ENCODE results near the gene CCL2. TPM values are rescaled to one million over a fixed set of nuclear protein-coding genes. Genes with fewer than 3 reads are reported as not detected.

CCL2 gene
- total RNA-seq, 1 donor from 2014 or later, result 7.0 TPM

DNA sequence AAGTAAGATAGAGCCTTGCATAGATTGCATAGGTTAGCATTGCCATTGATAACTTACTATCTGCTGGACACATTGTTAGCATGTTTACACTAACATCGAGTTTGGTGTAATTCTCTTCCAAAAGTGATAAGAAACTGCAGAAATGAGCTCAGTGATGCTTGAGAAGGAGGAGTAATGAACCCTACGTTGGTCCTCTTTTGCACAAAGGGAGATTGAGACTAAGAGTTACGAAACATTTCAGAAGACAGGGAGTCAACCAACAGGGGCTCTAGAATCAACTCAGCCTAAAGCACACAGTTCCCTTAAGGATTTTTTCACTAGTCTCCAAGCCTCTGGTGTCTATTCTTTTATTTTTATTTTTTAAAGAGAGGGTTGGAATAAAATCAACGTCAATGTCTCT lies 21.7 kb downstream of the CCL2 start:
- no peaks in the 10 kb centered on the region for H3K27me3 ChIP-seq
- no peak for DNase-seq (ENCODE audit: low spot score)
- no peak overlapping the region for H3K4me3 ChIP-seq
- H3K36me3 ChIP-seq, result no peaks in the 10 kb centered on the region
- no peaks in the 10 kb centered on the region for H3K27me3 Mint-ChIP-seq (ENCODE audit: insufficient read depth, low read depth)
- H3K4me2 ChIP-seq, result no peak overlapping the region
- H3K4me1 Mint-ChIP-seq, result no peaks in the 10 kb centered on the region
- no peak overlapping the region for H3K4me3 Mint-ChIP-seq
- H3K36me3 Mint-ChIP-seq, result no peaks in the 10 kb centered on the region
- TF ChIP-seq EZH2 (IDR thresholded peaks at IDR 0.05) (no peak), EZH2phosphoT487 (IDR thresholded peaks at IDR 0.05) (no peak)
- TF ChIP-seq, protein P1, sequence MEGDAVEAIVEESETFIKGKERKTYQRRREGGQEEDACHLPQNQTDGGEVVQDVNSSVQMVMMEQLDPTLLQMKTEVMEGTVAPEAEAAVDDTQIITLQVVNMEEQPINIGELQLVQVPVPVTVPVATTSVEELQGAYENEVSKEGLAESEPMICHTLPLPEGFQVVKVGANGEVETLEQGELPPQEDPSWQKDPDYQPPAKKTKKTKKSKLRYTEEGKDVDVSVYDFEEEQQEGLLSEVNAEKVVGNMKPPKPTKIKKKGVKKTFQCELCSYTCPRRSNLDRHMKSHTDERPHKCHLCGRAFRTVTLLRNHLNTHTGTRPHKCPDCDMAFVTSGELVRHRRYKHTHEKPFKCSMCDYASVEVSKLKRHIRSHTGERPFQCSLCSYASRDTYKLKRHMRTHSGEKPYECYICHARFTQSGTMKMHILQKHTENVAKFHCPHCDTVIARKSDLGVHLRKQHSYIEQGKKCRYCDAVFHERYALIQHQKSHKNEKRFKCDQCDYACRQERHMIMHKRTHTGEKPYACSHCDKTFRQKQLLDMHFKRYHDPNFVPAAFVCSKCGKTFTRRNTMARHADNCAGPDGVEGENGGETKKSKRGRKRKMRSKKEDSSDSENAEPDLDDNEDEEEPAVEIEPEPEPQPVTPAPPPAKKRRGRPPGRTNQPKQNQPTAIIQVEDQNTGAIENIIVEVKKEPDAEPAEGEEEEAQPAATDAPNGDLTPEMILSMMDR (IDR thresholded peaks at IDR 0.05), result no peak
- no peak overlapping the region for H2AFZ ChIP-seq (replicated peaks)
- no peaks in the 10 kb centered on the region for H3K79me2 ChIP-seq (ENCODE audit: low read depth)
- no peaks in the 10 kb centered on the region for H3K4me1 ChIP-seq
- peaks cover 3% of the 10 kb centered on the region for H3K9me3 Mint-ChIP-seq
- no peak overlapping the region for H3K27ac Mint-ChIP-seq
- H4K20me1 ChIP-seq (ENCODE audit: low read depth), result no peaks in the 10 kb centered on the region
- no peaks in the 10 kb centered on the region for H3K9me3 ChIP-seq (ENCODE audit: low read depth)
- H3F3A ChIP-seq (ENCODE audit: low read depth), result no peaks in the 10 kb centered on the region
- no peak overlapping the region for H3K27ac ChIP-seq
- no peak overlapping the region for H3K9ac ChIP-seq

DNA sequence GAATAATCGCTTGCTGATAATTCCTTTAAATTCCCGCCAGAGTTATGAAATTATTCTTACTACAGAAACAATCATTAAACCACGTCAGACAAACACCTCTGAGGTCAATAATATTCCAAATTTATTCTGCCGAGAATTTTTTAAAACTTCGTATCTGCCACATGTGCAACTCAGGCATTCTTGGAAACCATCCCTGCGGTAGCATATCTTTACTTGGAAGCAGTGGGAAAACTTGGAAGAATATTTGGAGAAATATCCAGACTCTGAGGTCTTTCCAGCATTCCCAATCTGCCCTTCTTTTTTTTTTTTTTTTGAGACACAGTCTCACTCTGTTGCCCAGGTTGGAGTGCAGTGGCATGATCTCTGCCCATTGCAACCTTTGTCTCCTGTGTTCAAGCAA lies 28.5 kb downstream of the CCL2 start:
- Histone ChIP-seq H4K20me1 (ENCODE audit: low read depth) (no peaks in the 10 kb centered on the region), H3K4me1 (no peaks in the 10 kb centered on the region), H3K9me3 (ENCODE audit: low read depth) (no peaks in the 10 kb centered on the region), H3K79me2 (ENCODE audit: low read depth) (no peaks in the 10 kb centered on the region), H3K27ac (no peak overlapping the region), H2AFZ (replicated peaks) (no peak overlapping the region), H3K4me3 (no peak overlapping the region), H3F3A (ENCODE audit: low read depth) (no peaks in the 10 kb centered on the region), H3K27me3 (no peaks in the 10 kb centered on the region), H3K36me3 (no peaks in the 10 kb centered on the region), H3K9ac (no peak overlapping the region), H3K4me2 (no peak overlapping the region)
- Mint-ChIP-seq H3K4me1 (no peaks in the 10 kb centered on the region), H3K36me3 (no peaks in the 10 kb centered on the region), H3K4me3 (no peak overlapping the region), H3K9me3 (peaks cover 3% of the 10 kb centered on the region), H3K27me3 (ENCODE audit: insufficient read depth, low read depth) (peaks cover 5% of the 10 kb centered on the region), H3K27ac (no peak overlapping the region)
- TF ChIP-seq EZH2phosphoT487 (IDR thresholded peaks at IDR 0.05), result no peak
- TF ChIP-seq, protein P1 (IDR thresholded peaks at IDR 0.05), result no peak
- TF ChIP-seq EZH2 (IDR thresholded peaks at IDR 0.05), result no peak
- DNase-seq (ENCODE audit: low spot score), result no peak

DNA sequence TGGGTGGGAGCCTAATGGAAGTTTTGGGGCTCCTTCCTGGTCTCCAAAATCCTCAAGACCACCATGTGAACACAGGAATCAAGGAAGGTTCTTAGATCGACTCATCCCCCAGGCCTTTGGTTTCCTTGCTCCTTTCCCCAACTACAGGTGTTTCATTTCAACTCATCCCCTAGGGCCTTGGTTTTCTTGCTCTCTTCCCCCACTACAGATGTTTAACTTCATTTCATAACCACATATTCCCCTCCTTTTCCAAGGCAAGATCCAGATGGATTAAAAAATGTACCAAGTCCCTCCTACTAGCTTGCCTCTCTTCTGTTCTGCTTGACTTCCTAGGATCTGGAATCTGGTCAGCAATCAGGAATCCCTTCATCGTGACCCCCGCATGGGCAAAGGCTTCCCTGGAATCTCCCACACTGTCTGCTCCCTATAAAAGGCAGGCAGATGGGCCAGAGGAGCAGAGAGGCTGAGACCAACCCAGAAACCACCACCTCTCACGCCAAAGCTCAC lies 30.3 kb downstream of the CCL2 start, which contains the start of gene CCL11:
Gene CCL11 (plus strand): TSS at position 457 of the 507 bp plus-strand sequence. CDS start 67 bp downstream, outside the sequence.
- peaks cover 3% of the 10 kb centered on the region for H3K9me3 Mint-ChIP-seq
- Histone ChIP-seq H3K27ac (no peak within 1 kb of the TSS), H3K27me3 (no peaks in the 10 kb centered on the region), H3K4me2 (no peak within 1 kb of the TSS), H3K9me3 (ENCODE audit: low read depth) (no peaks in the 10 kb centered on the region), H3K36me3 (no peaks in the 10 kb centered on the region), H3K79me2 (ENCODE audit: low read depth) (no peaks in the 10 kb centered on the region), H3F3A (ENCODE audit: low read depth) (no peaks in the 10 kb centered on the region), H4K20me1 (ENCODE audit: low read depth) (no peaks in the 10 kb centered on the region), H3K4me1 (no peaks in the 10 kb centered on the region), H3K9ac (no peak within 1 kb of the TSS), H3K4me3 (no peak within 1 kb of the TSS), H2AFZ (replicated peaks) (no peak within 1 kb of the TSS)
- no peak for TF ChIP-seq EZH2 (IDR thresholded peaks at IDR 0.05)
- TF ChIP-seq, protein P1 (IDR thresholded peaks at IDR 0.05), result no peak
- no peak for DNase-seq (ENCODE audit: low spot score)
- no peak within 1 kb of the TSS for H3K27ac Mint-ChIP-seq
- peaks cover 5% of the 10 kb centered on the region for H3K27me3 Mint-ChIP-seq (ENCODE audit: insufficient read depth, low read depth)
- H3K4me1 Mint-ChIP-seq, result no peaks in the 10 kb centered on the region
- no peak within 1 kb of the TSS for H3K4me3 Mint-ChIP-seq
- no peaks in the 10 kb centered on the region for H3K36me3 Mint-ChIP-seq

All from neural progenitor cell (in vitro differentiated cells).